DND-41 (cell line): ENCODE results near the gene XAGE2.
"Not testable (repeated sequence)": the region's sequence is repeated elsewhere in the genome, so short reads cannot be mapped to it uniquely, and the experiment has no call there.

Experiments used
- ATAC-seq: fragments of 200-7000 bp; cut with Tn5 transposase; 3 replicates; pipeline ENCODE4 v1.9.1; 2021; ENCODE audit warnings: low read depth; ENCODE audit not compliant: insufficient read depth
- DNase-seq: peaks from one replicate; pipeline ENCODE4 v3.0.0-alpha.2; 2020
- H2AFZ ChIP-seq: 2 replicates; pipeline ENCODE4 v1.6.0; 2012; ENCODE audit warnings: low read depth, low read length
- H3K27ac ChIP-seq: 2 replicates; pipeline ENCODE4 v1.5.1; 2012; ENCODE audit warnings: low read length, inconsistent platforms
- H3K27me3 ChIP-seq: fragments of 200-600 bp; sonication (generic); 2 replicates; pipeline ENCODE4 v1.6.0; 2012; ENCODE audit warnings: low read length, mild to moderate bottlenecking, inconsistent platforms; ENCODE audit not compliant: insufficient read depth, poor library complexity
- H3K36me3 ChIP-seq: 2 replicates; pipeline ENCODE4 v1.5.1; 2012; ENCODE audit warnings: low read length, inconsistent platforms; ENCODE audit not compliant: insufficient read depth
- H3K4me1 ChIP-seq: 2 replicates; pipeline ENCODE4 v1.5.1; 2012; ENCODE audit warnings: mild to moderate bottlenecking, low read length; ENCODE audit not compliant: insufficient read depth
- H3K4me2 ChIP-seq: 2 replicates; pipeline ENCODE4 v1.6.0; 2012; ENCODE audit warnings: mild to moderate bottlenecking, moderate library complexity, low read length, inconsistent platforms; ENCODE audit not compliant: insufficient read depth
- H3K4me3 ChIP-seq, 2 experiments: fragments of 200-600 bp in 1 of 2; shearing (Covaris generic) in 1 of 2; 2 replicates each; pipeline ENCODE4 v1.5.1; 2012 to 2016; ENCODE audit warnings: inconsistent platforms in 2 of 2, low read length in 2 of 2, mild to moderate bottlenecking in 2 of 2, low read depth in 1 of 2, moderate library complexity in 1 of 2
- H3K79me2 ChIP-seq: 2 replicates; pipeline ENCODE4 v1.6.0; 2012; ENCODE audit warnings: low read length, inconsistent platforms; ENCODE audit not compliant: insufficient read depth
- H3K9ac ChIP-seq: 2 replicates; pipeline ENCODE4 v1.6.0; 2012; ENCODE audit warnings: low read depth, mild to moderate bottlenecking, inconsistent platforms, low read length, moderate library complexity
- H3K9me3 ChIP-seq: 2 replicates; pipeline ENCODE4 v1.5.1; 2012; ENCODE audit warnings: low read length, moderate library complexity, mild to moderate bottlenecking, inconsistent platforms; ENCODE audit not compliant: insufficient read depth, severe bottlenecking
- H4K20me1 ChIP-seq: 2 replicates; pipeline ENCODE4 v1.6.0; 2012; ENCODE audit warnings: low read length; ENCODE audit not compliant: insufficient read depth
- EZH2 ChIP-seq: IDR thresholded peaks from 3 replicates; pipeline ENCODE4 v1.6.1; 2012; ENCODE audit warnings: borderline replicate concordance, low read depth, mild to moderate bottlenecking, moderate library complexity, low read length, inconsistent platforms; ENCODE audit not compliant: severe bottlenecking
- TF ChIP-seq, protein P1 (sequence below): IDR thresholded peaks from 2 replicates; pipeline ENCODE4 v1.5.1; 2012; ENCODE audit warnings: borderline replicate concordance, low read length, moderate library complexity, mild to moderate bottlenecking; ENCODE audit not compliant: poor library complexity, severe bottlenecking; ENCODE audit errors: extremely low read depth

XAGE2 gene

DNA sequence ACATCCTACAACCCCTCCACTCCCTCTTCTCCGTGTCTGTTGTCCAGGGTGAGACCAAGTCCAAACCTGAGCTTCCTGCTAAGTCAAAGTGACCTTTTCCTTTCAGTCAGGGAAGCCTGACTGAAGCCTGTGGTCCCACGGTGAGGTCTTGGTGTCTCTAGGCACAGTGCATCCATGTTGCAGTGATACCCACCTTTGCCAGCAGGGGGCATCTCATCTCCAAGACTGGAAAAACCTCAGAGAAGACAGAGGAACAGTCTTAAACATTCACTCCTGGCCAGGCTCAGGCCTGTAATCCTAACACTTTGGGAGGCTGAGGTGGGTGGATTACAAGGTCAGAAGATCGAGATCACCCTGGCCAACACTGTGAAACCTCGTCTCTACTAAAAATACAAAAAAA is 23.4 kb upstream of the XAGE2 start:
- H3K79me2 ChIP-seq, H3K9ac ChIP-seq, H3K36me3 ChIP-seq, H3K4me1 ChIP-seq, H3K27ac ChIP-seq, H3K4me3 ChIP-seq, H3K4me2 ChIP-seq, H2AFZ ChIP-seq, H4K20me1 ChIP-seq, H3K27me3 ChIP-seq, H3K9me3 ChIP-seq: not testable (repeated sequence)
- DNase-seq (peak; percentile 52), ATAC-seq (peak; percentile 54; the same call in 1 of the 3 replicates)
- TF ChIP-seq, protein P1, sequence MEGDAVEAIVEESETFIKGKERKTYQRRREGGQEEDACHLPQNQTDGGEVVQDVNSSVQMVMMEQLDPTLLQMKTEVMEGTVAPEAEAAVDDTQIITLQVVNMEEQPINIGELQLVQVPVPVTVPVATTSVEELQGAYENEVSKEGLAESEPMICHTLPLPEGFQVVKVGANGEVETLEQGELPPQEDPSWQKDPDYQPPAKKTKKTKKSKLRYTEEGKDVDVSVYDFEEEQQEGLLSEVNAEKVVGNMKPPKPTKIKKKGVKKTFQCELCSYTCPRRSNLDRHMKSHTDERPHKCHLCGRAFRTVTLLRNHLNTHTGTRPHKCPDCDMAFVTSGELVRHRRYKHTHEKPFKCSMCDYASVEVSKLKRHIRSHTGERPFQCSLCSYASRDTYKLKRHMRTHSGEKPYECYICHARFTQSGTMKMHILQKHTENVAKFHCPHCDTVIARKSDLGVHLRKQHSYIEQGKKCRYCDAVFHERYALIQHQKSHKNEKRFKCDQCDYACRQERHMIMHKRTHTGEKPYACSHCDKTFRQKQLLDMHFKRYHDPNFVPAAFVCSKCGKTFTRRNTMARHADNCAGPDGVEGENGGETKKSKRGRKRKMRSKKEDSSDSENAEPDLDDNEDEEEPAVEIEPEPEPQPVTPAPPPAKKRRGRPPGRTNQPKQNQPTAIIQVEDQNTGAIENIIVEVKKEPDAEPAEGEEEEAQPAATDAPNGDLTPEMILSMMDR, result peak; percentile 66

DNA sequence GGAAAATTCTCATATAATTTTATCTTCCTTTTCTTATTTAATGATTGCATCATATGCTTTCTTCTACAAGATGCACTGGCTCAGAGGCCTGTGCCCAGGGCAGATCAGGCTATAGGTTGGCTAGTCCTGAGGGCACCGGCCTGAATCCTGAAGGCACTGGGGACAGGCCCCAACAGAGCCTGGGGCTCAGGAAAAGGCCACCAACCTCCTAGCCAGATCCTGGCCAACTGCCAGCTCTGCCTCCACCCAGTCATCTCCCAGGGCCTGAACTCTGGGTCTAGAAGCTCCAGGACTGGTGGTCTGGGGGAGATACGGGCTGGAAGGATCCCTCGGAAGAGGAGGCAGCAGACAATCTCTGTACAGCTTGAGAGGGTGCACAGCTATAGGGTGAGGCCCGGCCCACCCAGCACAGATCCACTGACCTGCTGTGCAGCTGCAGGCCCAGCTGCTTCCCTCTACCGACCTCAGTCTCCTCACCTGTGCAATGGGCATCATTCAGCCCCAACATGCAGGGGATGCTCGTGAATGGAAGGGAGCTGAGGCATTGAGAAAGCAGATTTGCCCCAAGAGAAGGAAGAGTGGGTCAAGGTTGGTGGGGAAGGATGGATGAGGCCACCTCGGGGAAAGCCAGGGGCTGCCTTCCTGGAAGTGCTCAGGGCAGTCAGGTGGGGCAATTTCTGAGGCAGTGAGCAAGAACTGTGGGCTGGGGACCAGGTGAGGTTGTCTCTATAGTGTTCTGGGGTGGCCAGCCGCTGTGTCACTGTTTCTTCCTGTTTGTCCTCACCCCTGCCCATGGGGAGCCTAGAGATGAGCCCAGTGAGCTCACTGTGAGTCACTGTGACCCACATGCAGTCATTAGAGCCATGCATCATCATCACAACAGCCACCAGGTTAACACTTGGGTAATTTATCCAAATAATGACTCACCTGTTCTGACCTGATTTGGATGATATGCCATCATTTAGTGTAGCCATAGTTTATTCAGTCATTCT is 22.4 kb upstream of the XAGE2 start:
- H4K20me1 ChIP-seq, result no peaks in the 10 kb centered on the region
- H3K4me1 ChIP-seq, result no peaks in the 10 kb centered on the region
- H3K4me3 ChIP-seq, result no peak overlapping the region
- H3K79me2 ChIP-seq, result no peaks in the 10 kb centered on the region
- no peak overlapping the region for H3K27ac ChIP-seq
- no peak overlapping the region for H3K9ac ChIP-seq
- no peak for DNase-seq
- ATAC-seq, result no peak
- TF ChIP-seq, protein P1, result no peak
- TF ChIP-seq EZH2, result no peak
- H3K27me3 ChIP-seq, result no peaks in the 10 kb centered on the region
- no peaks in the 10 kb centered on the region for H3K9me3 ChIP-seq
- no peak overlapping the region for H3K4me2 ChIP-seq
- H3K36me3 ChIP-seq, result no peaks in the 10 kb centered on the region
- H2AFZ ChIP-seq, result no peak overlapping the region

DNA sequence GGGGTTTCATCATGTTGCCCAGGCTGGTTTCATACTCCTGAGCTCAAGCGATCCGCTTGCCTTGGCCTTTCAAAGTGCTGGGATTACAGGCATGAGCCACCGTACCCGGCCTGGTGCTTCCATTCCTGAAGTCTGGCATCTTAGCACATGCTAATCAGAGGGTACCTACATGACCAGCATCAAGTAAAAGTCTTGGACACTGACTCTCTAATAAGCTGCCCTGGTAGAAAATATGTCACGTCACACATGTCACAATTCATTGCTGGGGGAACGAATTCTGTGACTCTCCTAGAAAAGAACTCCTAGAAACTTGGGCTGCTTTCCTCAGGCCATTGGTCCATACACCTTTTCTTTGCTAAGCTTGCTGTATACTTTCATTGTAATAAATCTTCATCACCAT is 19.1 kb upstream of the XAGE2 start:
- no peak overlapping the region for H2AFZ ChIP-seq
- DNase-seq (no peak), ATAC-seq (no peak)
- H3K27ac ChIP-seq, result no peak overlapping the region
- H3K4me1 ChIP-seq, result no peaks in the 10 kb centered on the region
- H3K9ac ChIP-seq, result no peak overlapping the region
- H3K4me2 ChIP-seq, result no peak overlapping the region
- H3K4me3 ChIP-seq, result no peak overlapping the region
- H3K79me2 ChIP-seq, result no peaks in the 10 kb centered on the region
- H4K20me1 ChIP-seq, result no peaks in the 10 kb centered on the region
- TF ChIP-seq EZH2, result no peak
- TF ChIP-seq, protein P1, result no peak
- H3K27me3 ChIP-seq, result no peaks in the 10 kb centered on the region
- no peaks in the 10 kb centered on the region for H3K36me3 ChIP-seq
- H3K9me3 ChIP-seq, result no peaks in the 10 kb centered on the region
